Liver (tissue), 9 donors: ENCODE results near the gene SAPCD2. TPM values are rescaled to one million over a fixed set of nuclear protein-coding genes. Genes with fewer than 3 reads are reported as not detected.

Experiments used
- DNase-seq: peaks from one replicate; pipeline ENCODE4 v3.0.0-alpha.2; 2017; ENCODE audit warnings: low spot score
- H3K27ac ChIP-seq, 2 donors: one replicate each; pipeline ENCODE4 v1.7.0; 2013; ENCODE audit warnings: inconsistent platforms in 2 of 2, low read length in 2 of 2, control low read depth in 1 of 2, low read depth in 1 of 2, mild to moderate bottlenecking in 1 of 2
- H3K27me3 ChIP-seq, 4 donors: one replicate each; pipeline versions ENCODE4 v1.6.1 to v1.7.0; 2013; ENCODE audit warnings: low read length in 3 of 4, inconsistent platforms in 1 of 4, mild to moderate bottlenecking in 1 of 4, moderate library complexity in 1 of 4; ENCODE audit not compliant: control insufficient read depth in 4 of 4, insufficient read depth in 4 of 4
- H3K36me3 ChIP-seq, 4 donors: one replicate each; pipeline versions ENCODE4 v1.6.1 to v1.7.0; 2013; ENCODE audit warnings: low read length in 3 of 4, mild to moderate bottlenecking in 3 of 4, low read depth in 1 of 4, moderate library complexity in 1 of 4; ENCODE audit not compliant: control insufficient read depth in 4 of 4, insufficient read depth in 3 of 4
- H3K4me1 ChIP-seq, 4 donors: one replicate each; pipeline versions ENCODE4 v1.6.1 to v1.7.0; 2013; ENCODE audit warnings: low read length in 3 of 4, mild to moderate bottlenecking in 3 of 4, moderate library complexity in 1 of 4; ENCODE audit not compliant: control insufficient read depth in 4 of 4, insufficient read depth in 4 of 4
- H3K4me3 ChIP-seq, 3 donors: one replicate each; pipeline versions ENCODE4 v1.6.1 to v1.7.0; 2013; ENCODE audit warnings: low read length in 3 of 3, control low read depth in 1 of 3, low read depth in 1 of 3, mild to moderate bottlenecking in 1 of 3
- H3K9ac ChIP-seq, 2 donors: one replicate each; pipeline ENCODE4 v1.7.0; 2013; ENCODE audit warnings: low read length in 2 of 2, mild to moderate bottlenecking in 2 of 2, moderate library complexity in 2 of 2, control low read depth in 1 of 2, low read depth in 1 of 2
- H3K9me3 ChIP-seq, 4 donors: one replicate each; pipeline versions ENCODE4 v1.6.1 to v1.7.0; 2013; ENCODE audit warnings: low read length in 3 of 4; ENCODE audit not compliant: control insufficient read depth in 4 of 4
- EGR1 ChIP-seq, 2 donors: IDR thresholded peaks; 2 replicates each; pipeline ENCODE4 v1.6.1; 2016 to 2018; ENCODE audit warnings: antibody characterized with exemption in 2 of 2, low read depth in 2 of 2
- FOXA1 ChIP-seq: IDR thresholded peaks from 2 replicates; pipeline ENCODE4 v1.6.1; 2016; ENCODE audit warnings: antibody characterized with exemption
- FOXA2 ChIP-seq: IDR thresholded peaks from 2 replicates; pipeline ENCODE4 v1.6.1; 2016; ENCODE audit warnings: antibody characterized with exemption
- HNF4A ChIP-seq, 2 donors: conservative IDR thresholded peaks; 2 replicates each; pipeline ENCODE4 v1.6.1; 2016; ENCODE audit warnings: antibody characterized with exemption in 2 of 2, mild to moderate bottlenecking in 2 of 2
- HNF4G ChIP-seq: IDR thresholded peaks from 2 replicates; pipeline ENCODE4 v1.6.1; 2016; ENCODE audit warnings: antibody characterized with exemption
- JUND ChIP-seq, 2 donors: IDR thresholded peaks; 2 replicates each; pipeline ENCODE4 v1.6.1; 2016; ENCODE audit warnings: antibody characterized with exemption in 2 of 2
- NR2F2 ChIP-seq: IDR thresholded peaks from 2 replicates; pipeline ENCODE4 v1.6.1; 2016; ENCODE audit warnings: antibody characterized with exemption
- SP1 ChIP-seq: IDR thresholded peaks from 2 replicates; pipeline ENCODE4 v1.6.1; 2018; ENCODE audit warnings: antibody characterized with exemption, mild to moderate bottlenecking
- TAF1 ChIP-seq: conservative IDR thresholded peaks from 2 replicates; pipeline ENCODE4 v1.6.1; 2016; ENCODE audit warnings: antibody characterized with exemption, mild to moderate bottlenecking
- YY1 ChIP-seq: IDR thresholded peaks from 2 replicates; pipeline ENCODE4 v1.6.1; 2016; ENCODE audit warnings: antibody characterized with exemption, mild to moderate bottlenecking
- WGBS: extraction: QIAGEN DNeasy Blood & Tissue Kit; methylation state at CpG from one replicate; pipeline ENCODE4 v1.1.7; 2013; 5-methylcytosine and 5-hydroxymethylcytosine counted together
- polyA plus RNA-seq, 2 donors: library from polyadenylated mRNA; stranded (reverse) in 1 of 2; unstranded in 1 of 2; fragments of 200-250 nt in 1 of 2; fragments of >200 nt in 1 of 2; fragmentation: Nextera tagmentation in 1 of 2; extraction: Ambion mirVana in 1 of 2; gene quantifications; one replicate each; pipeline versions ENCODE4 v1.2.1 to v1.2.3, GENCODE V29; 2013 to 2015
- total RNA-seq, 2 donors: library from RNA; depleted of rRNA; stranded (reverse); fragments of >200 nt; gene quantifications; one replicate each; pipeline ENCODE4 v1.2.3, GENCODE V29; 2014
- TF ChIP-seq, protein P1 (sequence below): IDR thresholded peaks from 2 replicates; pipeline ENCODE4 v1.6.1; 2016; ENCODE audit warnings: antibody characterized with exemption
- TF ChIP-seq, protein P2 (sequence below): IDR thresholded peaks from 2 replicates; pipeline ENCODE4 v1.6.1; 2016; ENCODE audit warnings: antibody characterized with exemption, mild to moderate bottlenecking
- TF ChIP-seq, protein P3 (sequence below): IDR thresholded peaks from 2 replicates; pipeline ENCODE4 v1.6.1; 2016; ENCODE audit warnings: antibody characterized with exemption
- TF ChIP-seq, protein P4 (sequence below): IDR thresholded peaks from 2 replicates; pipeline ENCODE4 v1.6.1; 2016; ENCODE audit warnings: antibody characterized with exemption
- donor health status: healthy.
- donor health status: healthy.
- donor health status: healthy.
- donor health status: healthy.
- donor health status: healthy.

The SAPCD2 gene
- total and polyA plus RNA-seq, 4 donors: 0.06 to 1.8 (median 0.23) TPM

DNA sequence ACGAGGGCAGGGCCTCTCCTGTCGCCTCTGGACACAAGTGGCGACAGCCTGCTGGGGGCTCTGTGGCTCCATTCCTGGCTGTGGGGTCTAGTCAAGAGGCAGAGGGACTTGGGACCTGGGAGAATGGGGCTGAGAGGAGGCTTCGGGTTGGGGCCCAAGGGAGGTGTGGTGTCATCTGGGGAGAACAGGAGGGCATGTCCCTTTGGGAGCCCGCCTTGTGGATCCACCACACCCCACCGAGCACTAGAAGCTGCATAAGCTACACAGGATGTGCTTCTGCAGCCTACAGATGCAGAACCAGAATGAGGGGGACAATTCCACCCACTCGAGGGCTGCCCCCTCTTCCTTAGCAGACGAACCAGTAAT lies 12.6 kb upstream of the SAPCD2 start:
- peaks cover 0 to 6% (median 3%) of the 10 kb centered on the region in 4 donors for H3K27me3 ChIP-seq
- no peak overlapping the region for H3K27ac ChIP-seq
- 83% methylated on average over 8 of the region's 8 CpGs for WGBS
- H3K9me3 ChIP-seq: no peaks in the 10 kb centered on the region
- peaks cover 0 to 2% (median 0%) of the 10 kb centered on the region in 4 donors for H3K36me3 ChIP-seq
- DNase-seq: no peak
- H3K9ac ChIP-seq: no peak overlapping the region
- no peak for TF ChIP-seq TAF1
- TF ChIP-seq, protein P1, sequence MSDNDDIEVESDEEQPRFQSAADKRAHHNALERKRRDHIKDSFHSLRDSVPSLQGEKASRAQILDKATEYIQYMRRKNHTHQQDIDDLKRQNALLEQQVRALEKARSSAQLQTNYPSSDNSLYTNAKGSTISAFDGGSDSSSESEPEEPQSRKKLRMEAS: no peak
- TF ChIP-seq, protein P2, sequence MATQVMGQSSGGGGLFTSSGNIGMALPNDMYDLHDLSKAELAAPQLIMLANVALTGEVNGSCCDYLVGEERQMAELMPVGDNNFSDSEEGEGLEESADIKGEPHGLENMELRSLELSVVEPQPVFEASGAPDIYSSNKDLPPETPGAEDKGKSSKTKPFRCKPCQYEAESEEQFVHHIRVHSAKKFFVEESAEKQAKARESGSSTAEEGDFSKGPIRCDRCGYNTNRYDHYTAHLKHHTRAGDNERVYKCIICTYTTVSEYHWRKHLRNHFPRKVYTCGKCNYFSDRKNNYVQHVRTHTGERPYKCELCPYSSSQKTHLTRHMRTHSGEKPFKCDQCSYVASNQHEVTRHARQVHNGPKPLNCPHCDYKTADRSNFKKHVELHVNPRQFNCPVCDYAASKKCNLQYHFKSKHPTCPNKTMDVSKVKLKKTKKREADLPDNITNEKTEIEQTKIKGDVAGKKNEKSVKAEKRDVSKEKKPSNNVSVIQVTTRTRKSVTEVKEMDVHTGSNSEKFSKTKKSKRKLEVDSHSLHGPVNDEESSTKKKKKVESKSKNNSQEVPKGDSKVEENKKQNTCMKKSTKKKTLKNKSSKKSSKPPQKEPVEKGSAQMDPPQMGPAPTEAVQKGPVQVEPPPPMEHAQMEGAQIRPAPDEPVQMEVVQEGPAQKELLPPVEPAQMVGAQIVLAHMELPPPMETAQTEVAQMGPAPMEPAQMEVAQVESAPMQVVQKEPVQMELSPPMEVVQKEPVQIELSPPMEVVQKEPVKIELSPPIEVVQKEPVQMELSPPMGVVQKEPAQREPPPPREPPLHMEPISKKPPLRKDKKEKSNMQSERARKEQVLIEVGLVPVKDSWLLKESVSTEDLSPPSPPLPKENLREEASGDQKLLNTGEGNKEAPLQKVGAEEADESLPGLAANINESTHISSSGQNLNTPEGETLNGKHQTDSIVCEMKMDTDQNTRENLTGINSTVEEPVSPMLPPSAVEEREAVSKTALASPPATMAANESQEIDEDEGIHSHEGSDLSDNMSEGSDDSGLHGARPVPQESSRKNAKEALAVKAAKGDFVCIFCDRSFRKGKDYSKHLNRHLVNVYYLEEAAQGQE: no peak
- TF ChIP-seq HNF4G: no peak
- TF ChIP-seq SP1: no peak
- TF ChIP-seq EGR1 (IDR thresholded peaks at IDR 0.05; ENCODE audit: low read depth in 2 of 2): no peak
- TF ChIP-seq HNF4A (conservative IDR thresholded peaks at IDR 0.05): no peak
- no peak for TF ChIP-seq NR2F2
- TF ChIP-seq, protein P3, sequence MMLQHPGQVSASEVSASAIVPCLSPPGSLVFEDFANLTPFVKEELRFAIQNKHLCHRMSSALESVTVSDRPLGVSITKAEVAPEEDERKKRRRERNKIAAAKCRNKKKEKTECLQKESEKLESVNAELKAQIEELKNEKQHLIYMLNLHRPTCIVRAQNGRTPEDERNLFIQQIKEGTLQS: no peak
- TF ChIP-seq FOXA2: no peak
- TF ChIP-seq FOXA1: no peak
- TF ChIP-seq, protein P4, sequence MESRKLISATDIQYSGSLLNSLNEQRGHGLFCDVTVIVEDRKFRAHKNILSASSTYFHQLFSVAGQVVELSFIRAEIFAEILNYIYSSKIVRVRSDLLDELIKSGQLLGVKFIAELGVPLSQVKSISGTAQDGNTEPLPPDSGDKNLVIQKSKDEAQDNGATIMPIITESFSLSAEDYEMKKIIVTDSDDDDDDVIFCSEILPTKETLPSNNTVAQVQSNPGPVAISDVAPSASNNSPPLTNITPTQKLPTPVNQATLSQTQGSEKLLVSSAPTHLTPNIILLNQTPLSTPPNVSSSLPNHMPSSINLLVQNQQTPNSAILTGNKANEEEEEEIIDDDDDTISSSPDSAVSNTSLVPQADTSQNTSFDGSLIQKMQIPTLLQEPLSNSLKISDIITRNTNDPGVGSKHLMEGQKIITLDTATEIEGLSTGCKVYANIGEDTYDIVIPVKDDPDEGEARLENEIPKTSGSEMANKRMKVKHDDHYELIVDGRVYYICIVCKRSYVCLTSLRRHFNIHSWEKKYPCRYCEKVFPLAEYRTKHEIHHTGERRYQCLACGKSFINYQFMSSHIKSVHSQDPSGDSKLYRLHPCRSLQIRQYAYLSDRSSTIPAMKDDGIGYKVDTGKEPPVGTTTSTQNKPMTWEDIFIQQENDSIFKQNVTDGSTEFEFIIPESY: no peak
- TF ChIP-seq YY1: no peak
- H3K4me1 ChIP-seq: peaks cover 6 to 28% (median 16%) of the 10 kb centered on the region in 4 donors
- no peak overlapping the region for H3K4me3 ChIP-seq

DNA sequence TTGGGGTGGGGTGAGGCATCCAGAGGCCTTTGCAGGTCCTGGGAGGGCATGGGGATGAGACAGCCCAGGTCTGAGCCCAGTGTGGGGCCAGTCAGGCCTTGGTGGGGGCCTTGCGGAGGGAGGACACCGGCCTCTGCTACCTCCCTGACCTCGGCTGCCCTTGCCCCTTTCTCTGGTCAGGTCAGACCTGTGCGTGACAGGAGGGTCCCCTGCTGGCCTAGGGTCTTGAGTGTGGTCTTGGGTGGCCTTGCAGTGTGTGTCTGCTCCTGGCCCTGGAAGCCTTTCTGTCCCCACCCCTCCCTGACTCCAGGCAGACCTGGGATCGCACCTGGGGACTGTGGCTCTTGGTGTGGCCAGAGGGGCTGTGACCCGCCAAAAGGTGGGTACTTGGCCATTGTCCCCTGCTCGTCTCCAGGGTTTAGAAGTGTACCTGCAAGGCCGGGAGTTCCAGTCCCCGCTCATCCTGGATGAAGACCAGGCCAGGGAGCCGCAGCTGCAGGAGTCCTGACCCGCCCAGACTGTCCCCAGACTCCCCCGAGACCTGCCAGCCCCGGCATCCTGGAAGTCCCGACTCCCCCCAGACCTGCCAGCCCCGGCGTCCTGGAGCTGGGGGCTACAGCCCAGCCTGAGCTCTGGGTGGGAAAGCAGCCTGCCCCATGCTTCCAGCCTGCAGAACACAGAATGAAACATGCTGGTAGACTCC lies 12.0 kb upstream of the SAPCD2 start:
- Histone ChIP-seq H3K4me3 (no peak overlapping the region), H3K9me3 (no peaks in the 10 kb centered on the region), H3K9ac (no peak overlapping the region), H3K36me3 (peaks cover 0 to 2% (median 0%) of the 10 kb centered on the region in 4 donors), H3K27me3 (peaks cover 0 to 6% (median 3%) of the 10 kb centered on the region in 4 donors), H3K27ac (no peak overlapping the region), H3K4me1 (peaks cover 1 to 28% (median 17%) of the 10 kb centered on the region in 4 donors)
- WGBS: 91% methylated on average over 16 of the region's 16 CpGs
- TF ChIP-seq FOXA1 (no peak), JUND (IDR thresholded peaks at IDR 0.05) (no peak)
- DNase-seq: no peak
